ENCODE results near the gene RTN4R. TPM values are rescaled to one million over a fixed set of nuclear protein-coding genes. Genes with fewer than 3 reads are reported as not detected.

Gene RTN4R
- total RNA-seq, 2 experiments from 2014 or later, result 0.36 to 0.50 TPM

- POLR2A ChIA-PET, result no interaction called here
These were observed 35.9 kb downstream of the RTN4R start for GRCh38 chr22:20232237-20232598.

GRCh38 chr22:20231514-20232236 lies 36.4 kb downstream of the RTN4R start:
- Histone ChIP-seq H3K4me1 (ENCODE audit: insufficient read depth, low read length) (peaks cover 7% of the 10 kb centered on the region), H3K36me3 (ENCODE audit: insufficient read depth, low read length) (no peaks in the 10 kb centered on the region), H3K4me3 (ENCODE audit: low read length) (no peak overlapping the region), H3K27ac (ENCODE audit: low read depth in 1 of 2, low read length in 2 of 2) (no peak overlapping the region), H3K27me3 (ENCODE audit: control insufficient read depth in 1 of 2, insufficient read depth in 2 of 2, low read length in 2 of 2) (no peaks in the 10 kb centered on the region), H3K9me3 (ENCODE audit: control insufficient read depth in 1 of 2, insufficient read depth in 1 of 2, low read length in 2 of 2) (no peaks in the 10 kb centered on the region)
- H3K4me1 Mint-ChIP-seq (ENCODE audit: low read depth), result no peaks in the 10 kb centered on the region
- intact Hi-C loops (cut with DNase I, micrococcal nuclease), result no loop called here
- POLR2A ChIA-PET, result no interaction called here
- DNase-seq (no peak), ATAC-seq (ENCODE audit: poor library complexity) (no peak)
- H3K27ac Mint-ChIP-seq, result no peak overlapping the region
- CTCF ChIA-PET, result no interaction called here
- H3K4me3 Mint-ChIP-seq, result no peak overlapping the region
- no peaks in the 10 kb centered on the region for H3K27me3 Mint-ChIP-seq
- no peaks in the 10 kb centered on the region for H3K9me3 Mint-ChIP-seq
- TF ChIP-seq, protein P1, sequence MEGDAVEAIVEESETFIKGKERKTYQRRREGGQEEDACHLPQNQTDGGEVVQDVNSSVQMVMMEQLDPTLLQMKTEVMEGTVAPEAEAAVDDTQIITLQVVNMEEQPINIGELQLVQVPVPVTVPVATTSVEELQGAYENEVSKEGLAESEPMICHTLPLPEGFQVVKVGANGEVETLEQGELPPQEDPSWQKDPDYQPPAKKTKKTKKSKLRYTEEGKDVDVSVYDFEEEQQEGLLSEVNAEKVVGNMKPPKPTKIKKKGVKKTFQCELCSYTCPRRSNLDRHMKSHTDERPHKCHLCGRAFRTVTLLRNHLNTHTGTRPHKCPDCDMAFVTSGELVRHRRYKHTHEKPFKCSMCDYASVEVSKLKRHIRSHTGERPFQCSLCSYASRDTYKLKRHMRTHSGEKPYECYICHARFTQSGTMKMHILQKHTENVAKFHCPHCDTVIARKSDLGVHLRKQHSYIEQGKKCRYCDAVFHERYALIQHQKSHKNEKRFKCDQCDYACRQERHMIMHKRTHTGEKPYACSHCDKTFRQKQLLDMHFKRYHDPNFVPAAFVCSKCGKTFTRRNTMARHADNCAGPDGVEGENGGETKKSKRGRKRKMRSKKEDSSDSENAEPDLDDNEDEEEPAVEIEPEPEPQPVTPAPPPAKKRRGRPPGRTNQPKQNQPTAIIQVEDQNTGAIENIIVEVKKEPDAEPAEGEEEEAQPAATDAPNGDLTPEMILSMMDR (IDR thresholded peaks at IDR 0.05), result no peak
- H3K36me3 Mint-ChIP-seq (ENCODE audit: low read depth), result no peaks in the 10 kb centered on the region

More at GRCh38 chr22:20232237-20232598, 35.9 kb downstream of the RTN4R start:
- Mint-ChIP-seq H3K4me3 (no peak overlapping the region), H3K27me3 (no peaks in the 10 kb centered on the region), H3K27ac (no peak overlapping the region), H3K4me1 (ENCODE audit: low read depth) (no peaks in the 10 kb centered on the region), H3K9me3 (no peaks in the 10 kb centered on the region), H3K36me3 (ENCODE audit: low read depth) (no peaks in the 10 kb centered on the region)
- Histone ChIP-seq H3K9me3 (ENCODE audit: control insufficient read depth in 1 of 2, insufficient read depth in 1 of 2, low read length in 2 of 2) (no peaks in the 10 kb centered on the region), H3K36me3 (ENCODE audit: insufficient read depth, low read length) (no peaks in the 10 kb centered on the region), H3K27me3 (ENCODE audit: control insufficient read depth in 1 of 2, insufficient read depth in 2 of 2, low read length in 2 of 2) (no peaks in the 10 kb centered on the region), H3K27ac (ENCODE audit: low read depth in 1 of 2, low read length in 2 of 2) (no peak overlapping the region), H3K4me1 (ENCODE audit: insufficient read depth, low read length) (peaks cover 12% of the 10 kb centered on the region), H3K4me3 (ENCODE audit: low read length) (no peak overlapping the region)
- intact Hi-C loops (cut with DNase I, micrococcal nuclease), result no loop called here
- DNase-seq (no peak), ATAC-seq (ENCODE audit: poor library complexity) (no peak)
- TF ChIP-seq, protein P1 (IDR thresholded peaks at IDR 0.05), result no peak
- CTCF ChIA-PET, result no interaction called here

DNA sequence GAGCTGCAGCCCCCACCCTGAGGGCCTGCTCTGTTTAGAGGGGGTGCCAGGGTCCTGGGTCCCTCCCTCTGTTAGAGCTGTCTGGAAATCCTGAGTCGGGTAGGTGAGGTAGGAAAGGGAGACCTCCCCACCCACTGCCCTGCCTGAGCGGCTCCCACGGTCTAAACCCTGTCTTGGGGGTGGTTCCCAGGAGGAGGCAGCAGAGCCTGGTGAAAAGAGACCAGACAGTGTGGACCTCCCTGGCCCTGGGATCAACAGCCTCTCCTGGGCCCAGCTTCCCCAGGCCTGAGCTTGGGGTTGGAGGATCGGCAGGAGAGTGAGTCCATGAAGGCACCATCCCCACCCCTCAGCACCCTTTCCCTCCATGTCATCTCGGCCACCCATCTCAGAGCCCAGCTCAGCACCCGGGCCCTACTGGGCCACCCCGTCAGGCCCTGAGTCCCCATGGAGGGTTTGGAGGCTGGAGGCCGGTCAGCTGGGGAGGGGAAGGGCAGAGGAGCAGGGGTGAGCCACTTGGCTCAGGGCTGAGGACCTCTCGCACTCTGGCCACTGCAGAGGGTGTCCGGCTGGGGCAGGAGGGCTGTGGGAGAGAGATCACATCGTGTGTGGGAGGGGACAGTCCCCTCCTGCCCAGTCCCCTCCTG lies 37.2 kb downstream of the RTN4R start:
- no peak for ATAC-seq (ENCODE audit: poor library complexity)
- TF ChIP-seq, protein P1 (IDR thresholded peaks at IDR 0.05), result no peak
- H3K4me3 Mint-ChIP-seq, result no peak overlapping the region
- no peaks in the 10 kb centered on the region for H3K4me1 ChIP-seq (ENCODE audit: insufficient read depth, low read length)
- POLR2A ChIA-PET, result no interaction called here
- no peaks in the 10 kb centered on the region for H3K36me3 Mint-ChIP-seq (ENCODE audit: low read depth)
- no peaks in the 10 kb centered on the region for H3K36me3 ChIP-seq (ENCODE audit: insufficient read depth, low read length)
- H3K4me1 Mint-ChIP-seq (ENCODE audit: low read depth), result no peaks in the 10 kb centered on the region
- no peak overlapping the region for H3K27ac Mint-ChIP-seq
- intact Hi-C loops (cut with DNase I, micrococcal nuclease), result no loop called here
- no peaks in the 10 kb centered on the region for H3K9me3 Mint-ChIP-seq
- no peak overlapping the region for H3K4me3 ChIP-seq (ENCODE audit: low read length)
- CTCF ChIA-PET, result no interaction called here
- no peak for DNase-seq
- H3K9me3 ChIP-seq (ENCODE audit: control insufficient read depth in 1 of 2, insufficient read depth in 1 of 2, low read length in 2 of 2), result no peaks in the 10 kb centered on the region
- no peak overlapping the region for H3K27ac ChIP-seq (ENCODE audit: low read depth in 1 of 2, low read length in 2 of 2)
- H3K27me3 ChIP-seq (ENCODE audit: control insufficient read depth in 1 of 2, insufficient read depth in 2 of 2, low read length in 2 of 2), result no peaks in the 10 kb centered on the region
- no peaks in the 10 kb centered on the region for H3K27me3 Mint-ChIP-seq
